Ishikawa (cell line): ENCODE results near the gene PPFIA4.

Experiments
- CEBPB ChIP-seq: IDR thresholded peaks from 2 replicates; pipeline ENCODE4 v1.6.1; 2012
- CREB1 ChIP-seq: IDR thresholded peaks from 2 replicates; pipeline ENCODE4 v1.6.1; 2012; ENCODE audit warnings: low read depth

Gene PPFIA4

GRCh38 chr1:203128431-203128715 is 102.1 kb downstream of the PPFIA4 start:
- no peak for TF ChIP-seq CREB1
- no peak for TF ChIP-seq CEBPB
